HG03108 (cell line): ENCODE data around the gene NR0B2.

Source experiments
- ATAC-seq: cut with Tn5 transposase; IDR thresholded peaks from one replicate; pipeline ENCODE4 v1.9.1; 2021; ENCODE audit warnings: moderate library complexity; ENCODE audit not compliant: unreplicated experiment

The NR0B2 gene

GRCh38 chr1:26938004-26938658, 24.4 kb upstream of the NR0B2 start:
- no peak for ATAC-seq

DNA sequence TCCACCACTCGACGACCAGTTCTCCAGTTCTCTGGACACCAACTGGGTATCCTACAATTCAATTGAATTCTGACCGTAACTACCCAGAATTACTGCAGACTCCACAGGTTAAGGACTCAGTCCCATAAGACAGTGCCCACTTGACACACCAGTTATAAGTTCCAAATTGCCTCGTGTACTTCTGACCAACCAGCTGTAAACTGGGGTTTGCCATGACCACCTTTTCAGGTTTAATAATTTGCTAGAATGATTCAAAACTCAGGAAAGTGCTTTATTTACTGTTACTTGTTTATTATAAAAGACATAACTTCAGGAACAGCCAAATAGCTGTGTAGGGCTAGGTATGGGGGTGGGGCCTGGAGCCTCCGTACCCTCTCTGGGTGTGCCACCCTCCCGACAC, 23.0 kb upstream of the NR0B2 start:
- no peak for ATAC-seq

- no peak for ATAC-seq
Observed at GRCh38 chr1:26932531-26932930, 18.8 kb upstream of the NR0B2 start.

DNA sequence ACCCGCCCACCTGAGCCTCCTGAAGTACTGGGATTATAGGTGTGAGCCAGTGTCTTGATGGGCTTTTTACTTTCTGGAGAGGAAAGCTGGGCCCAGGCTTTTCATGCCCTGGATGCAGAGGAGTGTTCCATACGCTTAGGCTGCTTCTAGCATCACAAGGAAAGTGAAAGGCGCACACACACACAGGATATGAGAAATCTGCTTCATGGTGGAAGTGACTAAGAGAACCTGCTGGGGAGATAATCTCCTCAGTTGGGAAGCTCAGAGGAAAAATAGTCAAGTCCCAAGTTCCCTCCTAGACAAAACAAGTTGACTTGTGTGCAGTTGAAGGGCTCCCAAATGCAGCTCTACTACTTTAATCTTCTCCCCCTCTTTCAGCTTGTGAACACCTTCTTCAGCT, 9.9 kb upstream of the NR0B2 start:
- no peak for ATAC-seq

DNA sequence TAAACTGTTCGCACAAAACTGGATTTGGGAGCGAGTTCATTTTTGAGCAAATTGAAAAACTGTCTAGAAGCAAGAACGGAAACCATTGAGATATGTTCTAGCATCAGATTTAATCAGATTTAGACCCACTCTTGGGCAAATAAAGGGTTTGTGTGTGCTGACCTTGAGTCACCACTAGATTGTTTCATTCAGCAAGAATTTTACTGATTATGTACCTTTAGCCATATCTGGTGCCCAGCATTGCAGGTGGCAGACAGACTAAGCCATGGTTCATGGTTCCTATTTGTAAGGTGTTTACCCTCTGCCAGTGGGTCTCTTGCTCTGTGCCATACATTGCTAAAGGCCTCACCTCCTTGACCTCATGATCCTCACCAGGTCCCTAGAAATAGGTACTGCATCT, 9.1 kb upstream of the NR0B2 start:
- ATAC-seq, result no peak

- ATAC-seq, result no peak
Observed at GRCh38 chr1:26922431-26922729, 8.6 kb upstream of the NR0B2 start.

DNA sequence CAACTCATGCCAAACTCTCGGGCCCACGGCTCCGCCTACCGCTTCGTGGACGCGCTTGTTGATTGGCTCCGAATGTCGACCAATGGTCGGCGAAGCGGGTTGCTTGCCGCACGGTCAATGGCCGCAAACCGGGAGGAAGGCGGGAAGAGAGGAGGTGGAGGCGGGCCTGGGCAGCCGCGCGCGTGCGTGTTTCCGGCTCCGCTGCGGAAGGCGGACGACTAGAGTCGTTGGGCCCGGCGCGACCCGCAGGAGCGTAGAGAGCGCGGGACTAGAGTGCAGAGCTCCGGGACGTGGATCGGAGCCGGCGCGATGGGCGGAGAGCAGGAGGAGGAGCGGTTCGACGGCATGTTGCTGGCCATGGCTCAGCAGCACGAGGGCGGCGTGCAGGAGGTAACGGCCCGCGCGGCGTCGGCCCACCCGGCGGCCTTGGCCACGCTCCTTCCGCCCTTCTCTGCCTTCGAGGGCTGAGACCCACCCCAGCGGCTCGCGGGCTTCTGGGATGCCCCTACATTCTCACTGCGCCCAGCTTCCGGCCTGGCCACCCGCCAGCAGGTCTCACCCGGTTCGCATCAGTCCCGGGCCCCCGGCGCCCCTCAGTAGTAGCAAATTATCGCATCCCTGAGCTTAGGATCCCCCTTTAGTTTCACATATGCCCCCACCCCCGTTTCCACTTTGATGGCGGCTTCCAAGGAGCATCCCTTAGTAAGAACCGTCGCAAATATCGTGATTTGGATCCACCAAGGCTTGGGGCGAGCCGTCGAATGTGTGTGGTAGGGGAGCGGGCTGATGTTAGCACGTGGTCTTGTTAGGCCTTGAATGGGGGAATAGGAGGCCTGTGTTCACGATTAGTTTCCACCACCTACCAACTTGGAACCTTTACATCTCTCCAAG, 8.0 kb upstream of the NR0B2 start, which contains the start of gene NUDC:
Gene NUDC, plus strand, starts transcription at position 204 of the 891 bp plus-strand sequence. Its CDS starts 106 bp downstream, at position 310.
- peak; percentile 97 for ATAC-seq

DNA sequence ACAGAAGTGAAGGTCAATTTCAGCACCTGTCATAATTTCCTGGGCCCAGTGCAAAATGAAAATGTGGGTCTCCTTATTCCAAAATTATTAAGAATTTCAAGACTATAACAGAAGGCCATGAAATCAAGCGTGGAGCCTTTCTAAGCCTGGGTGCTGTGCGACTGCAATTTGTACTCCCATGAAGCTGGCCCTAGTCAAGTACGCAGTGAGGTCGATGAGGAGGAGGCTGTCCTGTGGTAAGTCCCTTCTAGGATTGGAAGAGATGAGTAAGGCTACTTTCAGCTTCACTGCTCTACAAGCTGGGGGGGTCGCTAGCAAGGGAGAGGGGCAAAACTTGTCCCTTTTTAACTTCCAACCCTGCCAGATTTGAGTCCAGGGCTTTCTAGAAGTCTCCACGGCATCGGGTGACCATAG, 7.4 kb upstream of the NR0B2 start:
- ATAC-seq, result peak; percentile 5

- ATAC-seq, result no peak
Observed at GRCh38 chr1:26915204-26915842, 1.5 kb upstream of the NR0B2 start.

DNA sequence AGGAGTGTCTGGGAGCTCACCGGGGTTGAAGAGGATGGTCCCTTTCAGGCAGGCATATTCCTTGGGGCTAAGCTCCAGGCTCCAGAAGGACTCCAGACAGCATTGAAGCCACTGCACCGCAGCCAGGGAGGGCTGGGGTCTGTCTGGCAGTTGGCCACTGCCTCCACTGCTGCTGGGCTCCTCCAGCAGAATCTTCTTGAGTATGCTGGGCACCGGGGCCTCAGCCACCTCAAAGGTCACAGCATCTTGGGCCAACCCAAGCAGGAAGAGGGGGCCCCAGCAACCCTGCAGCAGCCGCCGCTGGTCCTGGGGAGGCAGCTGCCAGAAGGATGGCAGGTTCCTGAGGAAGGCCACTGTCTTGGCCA, 404 bp downstream of the NR0B2 start:
- no peak for ATAC-seq

- ATAC-seq, result no peak
Observed at GRCh38 chr1:26912147-26912490, 1.7 kb downstream of the NR0B2 start.

DNA sequence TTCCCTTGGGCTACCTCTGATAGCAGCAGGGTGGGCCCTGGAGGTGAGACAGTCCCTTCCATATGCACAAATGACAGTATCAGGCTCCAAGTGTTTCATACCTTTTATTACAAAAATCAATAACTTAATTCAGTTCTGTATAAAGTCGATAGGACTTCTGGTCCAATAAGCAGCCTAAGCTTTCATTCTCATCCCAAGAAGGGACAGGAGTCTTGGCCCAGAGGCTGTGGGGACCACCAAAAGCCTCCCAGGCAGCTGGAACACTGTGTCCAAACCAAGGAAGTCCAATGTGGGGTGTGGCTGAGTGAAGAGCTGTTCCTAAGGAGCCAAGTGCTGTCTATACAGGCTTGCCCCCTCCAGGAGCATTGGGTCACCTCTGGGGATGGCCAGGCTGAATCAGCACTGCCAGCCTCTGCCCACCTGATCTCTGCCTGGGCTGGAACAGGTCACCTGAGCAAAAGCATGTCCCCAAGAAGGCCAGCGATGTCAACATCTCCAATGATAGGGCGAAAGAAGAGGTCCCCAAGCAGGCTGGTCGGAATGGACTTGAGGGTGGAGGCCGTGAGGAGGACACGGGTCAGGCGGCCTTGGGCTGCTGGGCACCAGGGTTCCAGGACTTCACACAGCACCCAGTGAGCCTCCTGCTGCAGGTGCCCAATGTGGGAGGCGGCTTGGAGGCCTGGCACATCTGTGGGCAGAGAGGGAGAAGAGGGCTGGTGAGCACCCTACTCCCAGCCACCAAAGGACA, 2.2 kb downstream of the NR0B2 start:
- ATAC-seq, result no peak

- no peak for ATAC-seq
Observed at GRCh38 chr1:26910343-26911160, 3.2 kb downstream of the NR0B2 start.

DNA sequence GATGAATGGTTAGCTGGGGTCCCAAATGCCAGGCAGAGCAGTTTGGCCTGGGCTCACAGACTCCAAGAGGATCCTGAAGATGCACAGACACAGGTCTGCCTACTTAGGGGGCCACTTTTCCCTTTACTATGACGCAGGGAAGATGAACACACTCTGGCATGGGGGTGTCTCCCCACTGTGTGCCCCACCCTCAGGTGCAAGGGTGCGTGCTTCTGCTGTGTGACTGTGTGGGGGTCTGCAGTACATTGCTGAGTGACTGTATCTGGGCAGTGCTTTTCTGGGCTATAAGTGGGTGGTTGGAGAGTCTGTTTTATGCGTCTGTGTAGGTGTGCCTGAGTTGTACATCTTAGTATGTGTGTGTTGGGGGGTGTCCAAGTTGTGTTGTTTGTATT, 3.8 kb downstream of the NR0B2 start:
- ATAC-seq, result no peak

DNA sequence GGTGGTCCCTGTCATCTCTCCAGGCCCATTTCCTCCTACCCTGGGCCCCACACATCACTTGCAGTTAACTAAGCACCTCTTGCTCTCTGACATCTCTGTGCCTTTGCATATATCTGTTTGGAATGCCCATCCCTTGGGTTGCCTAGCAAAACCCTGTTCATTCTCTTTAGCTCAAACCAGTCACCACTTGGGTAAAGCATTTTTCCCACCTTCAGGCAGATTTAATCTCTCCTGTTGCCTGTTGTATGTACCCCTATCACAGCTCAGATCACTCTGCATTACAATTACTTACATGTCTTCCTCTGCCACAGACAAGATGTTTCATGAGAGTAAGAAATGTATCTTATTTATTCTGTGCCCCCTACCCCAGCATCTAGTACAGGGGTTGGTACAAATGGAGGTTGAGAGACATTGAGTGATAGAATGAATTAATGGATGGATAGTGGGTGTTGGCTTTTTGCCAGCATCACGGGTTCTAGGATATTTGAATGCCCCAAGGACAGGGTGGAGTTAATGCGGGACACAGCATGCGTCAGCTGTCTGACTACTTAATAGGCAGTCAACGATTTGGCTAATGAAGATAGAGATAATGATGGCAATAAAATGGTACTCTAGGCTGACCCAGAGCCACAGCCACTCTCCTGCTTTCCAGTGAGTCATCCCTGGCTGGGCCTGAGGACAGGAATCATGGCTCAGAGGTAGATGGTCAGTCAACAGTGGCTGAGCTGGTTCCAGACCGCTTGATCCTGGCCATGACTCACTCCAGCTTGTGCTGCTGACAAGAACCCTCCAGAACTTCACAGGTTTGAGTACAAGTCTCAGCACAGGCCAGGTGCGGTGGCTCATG, 6.5 kb downstream of the NR0B2 start:
- no peak for ATAC-seq

- no peak for ATAC-seq
Observed at GRCh38 chr1:26900815-26901511, 12.8 kb downstream of the NR0B2 start.

- peak; percentile 81 for ATAC-seq
Observed at GRCh38 chr1:26900001-26900814, 13.6 kb downstream of the NR0B2 start, which contains the start of gene GPATCH3. Gene GPATCH3, minus strand, starts transcription at chr1:26900467. Its CDS starts 25 bp downstream, at chr1:26900442.

GRCh38 chr1:26897351-26897750, 16.4 kb downstream of the NR0B2 start:
- no peak for ATAC-seq
